ENCODE measurements around the gene MPRIP. TPM values are rescaled to one million over a fixed set of nuclear protein-coding genes. Genes with fewer than 3 reads are reported as not detected.

Gene MPRIP
- polyA plus RNA-seq, 1 donor (not counting 4 experiments of a cell fraction or from before 2014, with no cell fraction given) = 113 TPM

DNA sequence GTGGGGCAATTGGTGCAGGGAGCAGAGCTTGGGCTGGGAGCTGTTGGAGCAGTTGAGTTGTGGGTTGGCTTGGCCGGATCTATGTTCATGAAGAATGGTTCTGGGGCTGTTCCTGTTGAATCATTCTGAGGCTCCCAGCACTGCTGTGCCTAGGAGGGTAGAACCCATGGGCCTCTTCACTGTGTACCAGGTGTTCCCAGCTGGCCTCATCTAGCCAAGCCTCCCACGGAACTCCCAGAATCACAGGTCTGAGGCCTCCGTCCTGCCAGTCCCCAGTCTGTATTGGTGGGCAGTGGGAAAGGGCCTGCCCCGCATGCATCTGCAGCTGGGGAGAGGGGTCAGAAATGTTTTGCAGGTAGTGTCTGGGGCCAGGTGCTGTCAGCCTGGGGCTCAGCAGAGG, 74.1 kb downstream of the MPRIP start:
- TF ChIP-seq EZH2 (IDR thresholded peaks at IDR 0.05; ENCODE audit: low read length) = no peak
- TF ChIP-seq, protein P1, sequence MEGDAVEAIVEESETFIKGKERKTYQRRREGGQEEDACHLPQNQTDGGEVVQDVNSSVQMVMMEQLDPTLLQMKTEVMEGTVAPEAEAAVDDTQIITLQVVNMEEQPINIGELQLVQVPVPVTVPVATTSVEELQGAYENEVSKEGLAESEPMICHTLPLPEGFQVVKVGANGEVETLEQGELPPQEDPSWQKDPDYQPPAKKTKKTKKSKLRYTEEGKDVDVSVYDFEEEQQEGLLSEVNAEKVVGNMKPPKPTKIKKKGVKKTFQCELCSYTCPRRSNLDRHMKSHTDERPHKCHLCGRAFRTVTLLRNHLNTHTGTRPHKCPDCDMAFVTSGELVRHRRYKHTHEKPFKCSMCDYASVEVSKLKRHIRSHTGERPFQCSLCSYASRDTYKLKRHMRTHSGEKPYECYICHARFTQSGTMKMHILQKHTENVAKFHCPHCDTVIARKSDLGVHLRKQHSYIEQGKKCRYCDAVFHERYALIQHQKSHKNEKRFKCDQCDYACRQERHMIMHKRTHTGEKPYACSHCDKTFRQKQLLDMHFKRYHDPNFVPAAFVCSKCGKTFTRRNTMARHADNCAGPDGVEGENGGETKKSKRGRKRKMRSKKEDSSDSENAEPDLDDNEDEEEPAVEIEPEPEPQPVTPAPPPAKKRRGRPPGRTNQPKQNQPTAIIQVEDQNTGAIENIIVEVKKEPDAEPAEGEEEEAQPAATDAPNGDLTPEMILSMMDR (optimal IDR thresholded peaks at IDR 0.05 in 1 of 3, IDR thresholded peaks at IDR 0.05 in 1 of 3, conservative IDR thresholded peaks at IDR 0.05 in 1 of 3; ENCODE audit: extremely low read depth in 1 of 3, insufficient read depth in 2 of 3, low read length in 3 of 3) = no peak
- Histone ChIP-seq H3K27ac (ENCODE audit: control insufficient read depth, insufficient read depth, low read length) (no peak overlapping the region), H3K4me1 (ENCODE audit: control insufficient read depth, extremely low read depth, insufficient read depth, low read length) (peaks cover 27% of the 10 kb centered on the region), H3K9me1 (ENCODE audit: control insufficient read depth, extremely low read depth, insufficient read depth, low read length) (peaks cover 6% of the 10 kb centered on the region), H4K20me1 (ENCODE audit: control insufficient read depth, extremely low read depth, insufficient read depth, low read length) (peaks cover 37% of the 10 kb centered on the region), H3K4me2 (ENCODE audit: control insufficient read depth, extremely low read depth, insufficient read depth, low read depth, low read length) (no peak overlapping the region), H3K27me3 (ENCODE audit: control insufficient read depth, extremely low read depth, insufficient read depth, low read length) (no peaks in the 10 kb centered on the region), H3K9ac (ENCODE audit: control insufficient read depth, extremely low read depth, insufficient read depth, low read length) (no peak overlapping the region), H3K9me3 (ENCODE audit: control insufficient read depth, low read depth, low read length) (no peaks in the 10 kb centered on the region), H3K4me3 (ENCODE audit: control insufficient read depth in 2 of 3, extremely low read depth in 1 of 3, insufficient read depth in 2 of 3, low read depth in 1 of 3, low read length in 3 of 3) (no peak overlapping the region), H3K36me3 (ENCODE audit: control insufficient read depth in 2 of 2, extremely low read depth in 1 of 2, insufficient read depth in 2 of 2, low read length in 2 of 2) (peaks cover 2 to 5% of the 10 kb centered on the region in 2 experiments), H3K79me2 (ENCODE audit: control insufficient read depth, insufficient read depth, low read length) (peaks cover 97% of the 10 kb centered on the region), H2AFZ (ENCODE audit: control insufficient read depth, low read length) (no peak overlapping the region)
- dilution Hi-C loops (cut with MboI; ENCODE audit: extremely low pct_ligation_motif_present, low sequenced_read_pairs) = no loop called here
- DNase-seq (ENCODE audit: low read depth, low spot score) (no peak), FAIRE-seq (no peak)

DNA sequence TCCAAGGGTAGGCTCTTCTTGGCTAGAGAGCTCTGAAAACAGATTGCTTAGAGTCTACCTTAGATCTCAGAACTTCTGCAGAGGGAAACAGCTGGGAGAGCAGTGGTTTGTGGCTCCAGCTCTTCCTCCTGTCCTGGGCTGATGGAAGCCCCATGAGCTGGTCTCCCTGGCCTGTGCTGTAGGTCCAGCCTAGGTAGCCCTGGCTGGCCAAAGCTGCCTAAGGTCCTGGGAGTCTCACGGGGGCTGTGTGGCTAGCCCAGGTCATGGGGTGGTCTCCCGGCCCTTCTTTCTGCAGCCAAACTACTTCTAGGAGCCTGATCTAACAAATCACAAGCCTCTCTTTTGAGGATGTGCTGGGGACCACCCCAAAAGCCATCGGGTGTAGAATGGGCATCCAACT, 75.7 kb downstream of the MPRIP start:
- DNase-seq (ENCODE audit: low read depth, low spot score) (no peak), FAIRE-seq (no peak)
- Histone ChIP-seq H3K27ac (ENCODE audit: control insufficient read depth, insufficient read depth, low read length) (no peak overlapping the region), H3K9me1 (ENCODE audit: control insufficient read depth, extremely low read depth, insufficient read depth, low read length) (peaks cover 11% of the 10 kb centered on the region), H3K79me2 (ENCODE audit: control insufficient read depth, insufficient read depth, low read length) (peaks cover 95% of the 10 kb centered on the region), H3K9me3 (ENCODE audit: control insufficient read depth, low read depth, low read length) (no peaks in the 10 kb centered on the region), H3K27me3 (ENCODE audit: control insufficient read depth, extremely low read depth, insufficient read depth, low read length) (no peaks in the 10 kb centered on the region), H3K4me2 (ENCODE audit: control insufficient read depth, extremely low read depth, insufficient read depth, low read depth, low read length) (no peak overlapping the region), H3K4me3 (ENCODE audit: control insufficient read depth in 2 of 3, extremely low read depth in 1 of 3, insufficient read depth in 2 of 3, low read depth in 1 of 3, low read length in 3 of 3) (no peak overlapping the region), H4K20me1 (ENCODE audit: control insufficient read depth, extremely low read depth, insufficient read depth, low read length) (peaks cover 34% of the 10 kb centered on the region), H3K36me3 (ENCODE audit: control insufficient read depth in 2 of 2, extremely low read depth in 1 of 2, insufficient read depth in 2 of 2, low read length in 2 of 2) (peaks cover 2 to 5% of the 10 kb centered on the region in 2 experiments), H2AFZ (ENCODE audit: control insufficient read depth, low read length) (no peak overlapping the region), H3K9ac (ENCODE audit: control insufficient read depth, extremely low read depth, insufficient read depth, low read length) (no peak overlapping the region), H3K4me1 (ENCODE audit: control insufficient read depth, extremely low read depth, insufficient read depth, low read length) (peaks cover 22% of the 10 kb centered on the region)
- no peak for TF ChIP-seq EZH2 (IDR thresholded peaks at IDR 0.05; ENCODE audit: low read length)
- TF ChIP-seq, protein P1 (optimal IDR thresholded peaks at IDR 0.05 in 1 of 3, IDR thresholded peaks at IDR 0.05 in 1 of 3, conservative IDR thresholded peaks at IDR 0.05 in 1 of 3; ENCODE audit: extremely low read depth in 1 of 3, insufficient read depth in 2 of 3, low read length in 3 of 3) = no peak
- dilution Hi-C loops (cut with MboI; ENCODE audit: extremely low pct_ligation_motif_present, low sequenced_read_pairs) = no loop called here
